Stimulated activated CD4-positive, alpha-beta T cell treated with anti-CD3 and anti-CD28 coated beads, Interleukin-1b, Interleukin-23, amount 100 ng/mL, for 48 hours (primary cell): ENCODE data around the gene TTC23L.
A peak's percentile ranks its signal among the peaks of the same experiment; 100 is the strongest.

ENCODE experiments used
- DNase-seq: peaks from one replicate; pipeline ENCODE4 v3.0.0-alpha.2; 2020

TTC23L gene

GRCh38 chr5:34924462-34924765 is 85.5 kb downstream of the TTC23L start:
- no peak for DNase-seq

GRCh38 chr5:34926318-34926888 is 87.4 kb downstream of the TTC23L start:
- DNase-seq: no peak

GRCh38 chr5:34927785-34928184 is 88.8 kb downstream of the TTC23L start:
- no peak for DNase-seq

GRCh38 chr5:34928267-34928666 is 89.3 kb downstream of the TTC23L start:
- no peak for DNase-seq

GRCh38 chr5:34929134-34929719 is 90.3 kb downstream of the TTC23L start, which contains the start of gene DNAJC21:
Gene DNAJC21 (plus strand): TSS chr5:34929559. CDS start chr5:34929820, 261 bp downstream.
- peak; percentile 98 for DNase-seq

GRCh38 chr5:34929720-34930461 is 90.9 kb downstream of the TTC23L start:
- DNase-seq: peak; percentile 82

GRCh38 chr5:34930462-34930844 is 91.5 kb downstream of the TTC23L start:
- DNase-seq: no peak

- no peak for DNase-seq
These were observed 91.9 kb downstream of the TTC23L start for GRCh38 chr5:34930870-34931269.

- no peak for DNase-seq
These were observed 94.0 kb downstream of the TTC23L start for GRCh38 chr5:34932947-34933346.

GRCh38 chr5:34941936-34942335 is 103.0 kb downstream of the TTC23L start:
- no peak for DNase-seq

GRCh38 chr5:34944044-34944443 is 105.1 kb downstream of the TTC23L start:
- no peak for DNase-seq

GRCh38 chr5:34944460-34945047 is 105.6 kb downstream of the TTC23L start:
- no peak for DNase-seq
